PC-3 (cell line): ENCODE measurements around the gene CFAP299.

Experiments used
- EZH2 ChIP-seq: fragments of 300-600 bp; sonication (generic); IDR thresholded peaks from one replicate; pipeline ENCODE4 v1.6.1; 2017; ENCODE audit warnings: antibody characterized with exemption, mild to moderate bottlenecking, low read length; ENCODE audit not compliant: unreplicated experiment
- EZH2phosphoT487 ChIP-seq: fragments of 300-600 bp; sonication (generic); IDR thresholded peaks from 2 replicates; pipeline ENCODE4 v1.6.1; 2018; ENCODE audit warnings: mild to moderate bottlenecking, antibody characterized with exemption, low read length, borderline replicate concordance
- TF ChIP-seq, protein P1 (sequence below): fragments of 300-600 bp; sonication (generic); conservative IDR thresholded peaks from 2 replicates; pipeline ENCODE4 v1.5.1; 2017; ENCODE audit warnings: antibody characterized with exemption, low read depth, mild to moderate bottlenecking, low read length

DNA sequence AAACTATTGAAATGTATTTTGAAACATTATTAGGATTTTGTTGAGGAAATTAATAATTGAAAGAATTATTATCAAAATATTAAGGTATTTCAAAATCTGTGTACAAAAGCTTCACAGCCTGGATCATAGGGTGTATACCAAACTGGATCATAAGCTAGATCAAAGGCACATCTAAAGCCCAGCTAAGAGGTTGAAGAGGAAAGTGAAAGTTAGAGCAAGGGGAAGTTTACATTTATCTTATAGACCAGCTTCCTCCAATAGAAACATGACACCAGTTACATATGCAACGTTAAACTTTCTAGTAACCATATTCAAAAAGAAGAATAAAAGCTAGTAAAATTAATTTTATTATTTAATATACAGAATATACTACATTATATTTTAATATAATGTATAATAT lies 467.8 kb downstream of the CFAP299 start:
- TF ChIP-seq, protein P1, sequence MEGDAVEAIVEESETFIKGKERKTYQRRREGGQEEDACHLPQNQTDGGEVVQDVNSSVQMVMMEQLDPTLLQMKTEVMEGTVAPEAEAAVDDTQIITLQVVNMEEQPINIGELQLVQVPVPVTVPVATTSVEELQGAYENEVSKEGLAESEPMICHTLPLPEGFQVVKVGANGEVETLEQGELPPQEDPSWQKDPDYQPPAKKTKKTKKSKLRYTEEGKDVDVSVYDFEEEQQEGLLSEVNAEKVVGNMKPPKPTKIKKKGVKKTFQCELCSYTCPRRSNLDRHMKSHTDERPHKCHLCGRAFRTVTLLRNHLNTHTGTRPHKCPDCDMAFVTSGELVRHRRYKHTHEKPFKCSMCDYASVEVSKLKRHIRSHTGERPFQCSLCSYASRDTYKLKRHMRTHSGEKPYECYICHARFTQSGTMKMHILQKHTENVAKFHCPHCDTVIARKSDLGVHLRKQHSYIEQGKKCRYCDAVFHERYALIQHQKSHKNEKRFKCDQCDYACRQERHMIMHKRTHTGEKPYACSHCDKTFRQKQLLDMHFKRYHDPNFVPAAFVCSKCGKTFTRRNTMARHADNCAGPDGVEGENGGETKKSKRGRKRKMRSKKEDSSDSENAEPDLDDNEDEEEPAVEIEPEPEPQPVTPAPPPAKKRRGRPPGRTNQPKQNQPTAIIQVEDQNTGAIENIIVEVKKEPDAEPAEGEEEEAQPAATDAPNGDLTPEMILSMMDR, result no peak
- TF ChIP-seq EZH2 (no peak), EZH2phosphoT487 (no peak)
